Right lobe of liver (tissue), 6 donors: ENCODE results near the gene DSCAML1. TPM values are rescaled to one million over a fixed set of nuclear protein-coding genes. Genes with fewer than 3 reads are reported as not detected.
A peak's percentile ranks its signal among the peaks of the same experiment; 100 is the strongest.

Experiments
- ATAC-seq, 4 donors: fragments of 200-7000 bp; cut with Tn5 transposase; one replicate each; pipeline ENCODE4 v1.9.1; 2020; ENCODE audit warnings: mild to moderate bottlenecking in 4 of 4, moderate library complexity in 4 of 4
- DNase-seq, 3 donors: peaks; one replicate each; pipeline ENCODE4 v3.0.0-alpha.2; 2020
- H3K27ac ChIP-seq, 3 donors: fragments of 200-600 bp; one replicate each; pipeline ENCODE4 v1.8.0; 2022
- H3K27me3 ChIP-seq, 2 donors: fragments of 200-600 bp; one replicate each; pipeline ENCODE4 v1.8.0; 2022
- H3K36me3 ChIP-seq, 4 donors: fragments of 200-600 bp; sonication (generic) in 1 of 4; one replicate each; pipeline versions ENCODE4 v1.5.1 to v1.8.0; 2017 to 2022; ENCODE audit warnings: control low read depth in 1 of 4
- H3K4me1 ChIP-seq, 4 donors: fragments of 200-600 bp; sonication (generic) in 1 of 4; one replicate each; pipeline versions ENCODE4 v1.5.1 to v1.8.0; 2017 to 2022; ENCODE audit warnings: control low read depth in 1 of 4
- H3K4me3 ChIP-seq, 3 donors: fragments of 200-600 bp; one replicate each; pipeline ENCODE4 v1.8.0; 2022
- H3K9me3 ChIP-seq, 4 donors: fragments of 200-600 bp; sonication (generic) in 1 of 4; one replicate each; pipeline versions ENCODE4 v1.5.1 to v1.8.0; 2017 to 2022; ENCODE audit warnings: control low read depth in 1 of 4
- CTCF ChIP-seq, 4 donors: fragments of 200-600 bp in 3 of 4; fragments of 450-650 bp in 1 of 4; IDR thresholded peaks; one replicate each; pipeline versions ENCODE4 v1.5.1 to v1.8.0; 2016 to 2022; ENCODE audit warnings: antibody characterized with exemption in 4 of 4, mild to moderate bottlenecking in 2 of 4
- POLR2A ChIP-seq: fragments of 450-650 bp; IDR thresholded peaks from one replicate; pipeline ENCODE4 v1.6.1; 2017; ENCODE audit warnings: antibody characterized with exemption, mild to moderate bottlenecking
- WGBS: methylation state at CpG from one replicate; pipeline ENCODE4 v1.1.6; 2018; ENCODE audit warnings: low coverage, low lambda C conversion rate; ENCODE audit not compliant: insufficient coverage; ENCODE audit errors: missing lambda C conversion rate; 5-methylcytosine and 5-hydroxymethylcytosine counted together
- intact Hi-C, 2 donors: fragments of 100-400 bp; cut with DNase I; formaldehyde crosslinking; loops; one replicate each; pipeline versions ENCODE4 v1.11.2 to v1.14.1; 2022
- total RNA-seq, 6 experiments: library from RNA; depleted of rRNA in 2 of 6; stranded (reverse); fragments of >200 nt in 2 of 6; fragmentation: NEBNext Ultra II Directional in 3 of 6; extraction: Animal tissue kit (Norgen Biotek cat#: 25700) in 3 of 6; gene quantifications; one replicate each; pipeline versions ENCODE4 v1.1.0 to v1.2.4, GENCODE V29; 2016 to 2023
- donor health status: DM: no; HTN: yes; CAD: no.
- donor health status: DM: no; HTN: no; CAD: no.
- donor health status: DM: no; HTN: no; CAD: no.
- donor health status: DM: no; HTN: yes; CAD: no.
- donor health status: DM: no; HTN: yes; CAD: no.

DSCAML1 gene
- total RNA-seq, 6 experiments from 2014 or later, result 0.06 to 0.92 (median 0.22) TPM; not detected in 1

- DNase-seq, result peak in 1 of 3 donors; percentile 37
- peaks cover 0 to 40% (median 8%) of the 10 kb centered on the region in 4 donors for H3K36me3 ChIP-seq
- H3K27ac ChIP-seq, result no peak overlapping the region
- H3K4me1 ChIP-seq, result no peaks in the 10 kb centered on the region
- no peaks in the 10 kb centered on the region for H3K27me3 ChIP-seq
- TF ChIP-seq CTCF (IDR thresholded peaks at IDR 0.05) (no peak), POLR2A (no peak)
- no peak overlapping the region for H3K4me3 ChIP-seq
- intact Hi-C loops, result no loop called here
- ATAC-seq, result no peak
- WGBS, result 73% methylated on average over 4 of the region's 12 CpGs
- H3K9me3 ChIP-seq, result no peaks in the 10 kb centered on the region
Measured at GRCh38 chr11:117392001-117392690, 404.9 kb downstream of the DSCAML1 start.

- intact Hi-C loops, result no loop called here
- Histone ChIP-seq H3K9me3 (no peaks in the 10 kb centered on the region), H3K27me3 (no peaks in the 10 kb centered on the region), H3K4me1 (no peaks in the 10 kb centered on the region), H3K36me3 (peaks cover 0 to 33% (median 7%) of the 10 kb centered on the region in 4 donors), H3K4me3 (no peak overlapping the region), H3K27ac (no peak overlapping the region)
- ATAC-seq (no peak), DNase-seq (peak in 1 of 3 donors; percentile 18)
- WGBS, result 100% methylated on average over 1 of the region's 8 CpGs
- TF ChIP-seq POLR2A, result no peak
- no peak for TF ChIP-seq CTCF (IDR thresholded peaks at IDR 0.05)
Measured at GRCh38 chr11:117391181-117391580, 405.8 kb downstream of the DSCAML1 start.

DNA sequence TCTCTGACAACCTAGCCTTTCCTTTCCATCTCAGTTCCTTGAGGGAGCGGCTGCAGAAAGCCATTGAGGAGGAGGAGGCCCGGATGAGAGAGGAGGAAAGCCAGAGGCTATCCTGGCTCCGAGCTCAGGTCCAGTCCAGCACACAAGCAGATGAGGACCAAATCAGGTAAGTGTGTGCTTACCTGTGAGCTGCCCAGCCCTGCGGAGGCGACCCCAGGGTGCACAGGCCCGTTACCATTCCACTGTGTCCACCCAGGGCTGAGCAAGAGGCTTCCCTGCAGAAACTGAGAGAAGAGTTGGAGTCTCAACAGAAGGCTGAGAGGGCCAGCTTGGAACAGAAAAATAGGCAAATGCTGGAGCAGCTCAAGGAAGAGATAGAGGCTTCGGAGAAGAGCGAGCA lies 406.3 kb downstream of the DSCAML1 start:
- Histone ChIP-seq H3K27ac (no peak overlapping the region), H3K36me3 (peaks cover 0 to 33% (median 7%) of the 10 kb centered on the region in 4 donors), H3K4me3 (no peak overlapping the region), H3K27me3 (no peaks in the 10 kb centered on the region), H3K9me3 (no peaks in the 10 kb centered on the region), H3K4me1 (no peaks in the 10 kb centered on the region)
- ATAC-seq (no peak), DNase-seq (peak in 1 of 3 donors; percentile 23)
- TF ChIP-seq POLR2A (no peak), CTCF (IDR thresholded peaks at IDR 0.05) (no peak)
- intact Hi-C loops, result no loop called here
- WGBS, result 90% methylated on average over 4 of the region's 8 CpGs

DNA sequence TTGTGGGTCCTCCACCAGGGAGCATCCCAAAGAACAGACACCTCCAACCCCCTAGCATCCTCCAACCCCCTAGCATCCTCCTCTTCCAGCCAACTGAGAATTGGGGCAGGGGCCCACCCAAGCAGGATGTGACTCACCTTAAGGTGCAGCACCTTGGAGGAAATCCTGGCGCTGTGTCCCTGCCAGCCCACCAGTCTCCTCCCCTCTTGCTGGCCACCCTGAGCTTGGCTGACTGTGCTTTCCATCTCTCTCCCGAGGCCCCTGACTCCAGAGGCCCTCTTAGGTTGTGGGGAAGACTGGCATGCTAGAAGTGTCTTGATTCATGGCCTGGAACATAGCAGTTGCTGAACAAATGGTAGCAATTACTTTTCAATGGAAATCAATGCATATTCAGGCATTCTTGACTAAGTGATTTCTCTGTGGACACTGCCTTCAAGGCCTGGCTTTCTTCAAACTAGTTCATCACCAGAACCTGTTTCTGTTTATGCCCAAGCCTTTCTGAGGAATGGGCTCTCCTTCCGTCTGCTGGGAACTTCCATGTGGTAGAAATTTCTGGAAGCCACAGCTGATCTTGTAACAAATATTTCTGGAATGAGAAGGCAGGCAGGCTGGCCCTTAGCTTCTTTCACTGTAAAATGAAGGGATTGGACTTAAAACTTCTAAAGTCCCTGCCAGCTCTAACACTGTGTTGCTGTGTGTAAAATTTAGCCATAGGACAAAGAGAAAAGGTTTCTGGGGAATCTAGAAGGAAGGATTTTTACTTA lies 408.8 kb downstream of the DSCAML1 start:
- no peaks in the 10 kb centered on the region for H3K4me1 ChIP-seq
- DNase-seq, result peak in 1 of 3 donors; percentile 11
- TF ChIP-seq CTCF (IDR thresholded peaks at IDR 0.05), result no peak
- no peak for TF ChIP-seq POLR2A
- no peak overlapping the region for H3K4me3 ChIP-seq
- no peaks in the 10 kb centered on the region for H3K9me3 ChIP-seq
- intact Hi-C loops, result no loop called here
- no peaks in the 10 kb centered on the region for H3K27me3 ChIP-seq
- peaks cover 0 to 27% (median 7%) of the 10 kb centered on the region in 4 donors for H3K36me3 ChIP-seq
- no peak overlapping the region for H3K27ac ChIP-seq
- 100% methylated on average over 2 of the region's 3 CpGs for WGBS
- ATAC-seq, result no peak
